HUES64 (cell line): ENCODE data around the gene CES5A.
"Not testable (repeated sequence)": the region's sequence is repeated elsewhere in the genome, so short reads cannot be mapped to it uniquely, and the experiment has no call there.

Experiments
- H3K27ac ChIP-seq: 2 replicates; pipeline ENCODE4 v1.7.0; 2013; ENCODE audit warnings: low read depth, low read length, inconsistent platforms
- H3K27me3 ChIP-seq: 2 replicates; pipeline ENCODE4 v1.6.1; 2013; ENCODE audit warnings: mild to moderate bottlenecking, low read length; ENCODE audit not compliant: insufficient read depth
- H3K36me3 ChIP-seq: 2 replicates; pipeline ENCODE4 v1.6.1; 2013; ENCODE audit warnings: mild to moderate bottlenecking, low read length; ENCODE audit not compliant: insufficient read depth
- H3K4me1 ChIP-seq: 2 replicates; pipeline ENCODE4 v1.6.1; 2013; ENCODE audit warnings: mild to moderate bottlenecking, low read length, moderate library complexity; ENCODE audit not compliant: insufficient read depth
- H3K4me3 ChIP-seq: 2 replicates; pipeline ENCODE4 v1.5.1; 2013; ENCODE audit warnings: mild to moderate bottlenecking, low read length, moderate library complexity
- H3K9ac ChIP-seq: 2 replicates; pipeline ENCODE4 v1.6.1; 2013; ENCODE audit warnings: mild to moderate bottlenecking, low read depth, low read length
- H3K9me3 ChIP-seq: 2 replicates; pipeline ENCODE4 v1.6.1; 2013; ENCODE audit warnings: low read depth, low read length; ENCODE audit not compliant: insufficient read depth
- WGBS: fragments of 150-250, 120-280 bp; methylation state at CpG from one replicate; pipeline ENCODE4 v1.1.7; 2013; ENCODE audit warnings: missing lambda C conversion rate; 5-methylcytosine and 5-hydroxymethylcytosine counted together

Gene CES5A

DNA sequence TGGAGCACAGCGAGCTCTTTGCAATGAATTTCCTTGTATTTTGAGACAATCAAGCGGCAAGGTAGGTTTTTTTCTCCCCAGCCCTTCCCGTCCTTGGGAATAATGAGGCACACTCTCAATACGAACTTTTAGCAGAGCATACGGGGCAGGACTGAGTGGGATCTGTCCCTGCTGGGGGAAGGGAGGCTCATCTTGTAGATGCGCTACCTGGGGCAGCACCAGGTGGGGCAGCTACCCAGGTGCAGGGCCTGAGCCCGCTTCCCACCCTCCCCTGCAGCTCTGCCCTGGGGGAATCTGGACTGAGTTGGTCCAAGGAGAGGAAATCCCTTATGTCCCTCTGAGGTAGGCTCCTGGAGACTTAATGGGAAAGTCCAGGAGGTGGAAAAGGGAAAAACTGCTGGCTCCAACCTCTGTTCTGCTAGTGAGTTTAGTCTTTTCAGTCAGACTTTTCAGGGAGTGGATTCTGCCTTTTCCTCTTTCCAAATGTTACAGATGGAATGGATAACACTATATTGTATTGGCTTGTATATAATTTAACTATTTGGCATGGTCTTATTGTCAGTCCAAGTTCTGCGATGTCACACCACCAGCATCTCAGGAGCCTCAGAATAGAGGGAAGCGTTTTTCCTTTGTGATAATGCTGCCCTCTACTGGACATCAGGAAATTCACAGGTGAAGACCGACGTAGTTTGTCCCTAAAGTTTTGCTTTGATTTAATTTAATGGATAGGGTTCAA, 32.6 kb downstream of the CES5A start:
- Histone ChIP-seq H3K4me3 (no peak overlapping the region), H3K27me3 (no peaks in the 10 kb centered on the region), H3K4me1 (no peaks in the 10 kb centered on the region), H3K9me3 (no peaks in the 10 kb centered on the region), H3K36me3 (no peaks in the 10 kb centered on the region), H3K9ac (no peak overlapping the region), H3K27ac (no peak overlapping the region)
- WGBS, result 56% methylated on average over 11 of the region's 11 CpGs

DNA sequence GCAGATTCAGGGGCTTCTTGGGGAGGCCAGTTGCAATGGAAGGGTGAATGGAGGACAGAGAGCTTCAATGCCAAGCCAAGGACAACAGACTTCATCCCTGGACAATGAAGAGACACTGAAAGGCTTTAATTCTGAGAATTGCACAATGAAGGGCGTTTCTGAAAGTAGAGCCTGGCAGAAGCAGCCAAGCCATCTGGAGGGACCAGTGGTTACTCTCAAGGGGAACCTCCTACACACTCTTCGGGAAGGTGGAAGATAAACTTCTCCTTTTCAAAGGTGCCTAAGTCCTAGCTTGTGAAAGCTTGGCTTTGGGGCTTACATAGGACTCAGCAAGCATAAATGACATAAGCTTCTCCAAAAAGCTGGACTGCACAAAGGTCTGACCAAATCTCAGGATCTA, 36.1 kb downstream of the CES5A start:
- no peaks in the 10 kb centered on the region for H3K36me3 ChIP-seq
- no peak overlapping the region for H3K4me3 ChIP-seq
- no peaks in the 10 kb centered on the region for H3K4me1 ChIP-seq
- no peak overlapping the region for H3K9ac ChIP-seq
- WGBS, result 91% methylated on average over 2 of the region's 2 CpGs
- H3K9me3 ChIP-seq, result no peaks in the 10 kb centered on the region
- no peak overlapping the region for H3K27ac ChIP-seq
- H3K27me3 ChIP-seq, result no peaks in the 10 kb centered on the region

- no peaks in the 10 kb centered on the region for H3K36me3 ChIP-seq
- no peak overlapping the region for H3K9ac ChIP-seq
- no peaks in the 10 kb centered on the region for H3K4me1 ChIP-seq
- H3K27me3 ChIP-seq, result no peaks in the 10 kb centered on the region
- no peak overlapping the region for H3K4me3 ChIP-seq
- H3K9me3 ChIP-seq, result no peaks in the 10 kb centered on the region
- 87% methylated on average over 4 of the region's 4 CpGs for WGBS
- no peak overlapping the region for H3K27ac ChIP-seq
These were observed 39.0 kb downstream of the CES5A start for GRCh38 chr16:55836158-55836611.

DNA sequence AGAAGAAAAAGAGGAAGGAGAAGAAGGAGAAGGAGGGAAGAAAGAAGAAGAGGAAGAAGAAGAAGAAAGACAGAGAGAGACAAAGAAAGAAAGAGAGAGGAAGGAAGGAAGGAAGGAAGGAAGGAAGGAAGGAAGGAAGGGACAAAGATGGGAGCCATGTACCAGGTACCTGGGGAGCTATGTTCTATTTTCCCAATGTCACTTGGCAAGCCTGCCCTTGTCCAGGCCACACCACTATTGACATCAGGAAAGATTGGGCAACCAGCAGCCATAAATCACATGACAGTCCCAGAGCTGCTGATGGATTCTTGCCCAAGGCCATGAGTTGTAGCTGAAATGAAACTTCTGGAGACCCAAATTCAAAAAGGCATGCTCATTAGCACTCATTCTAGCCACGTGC, 39.6 kb downstream of the CES5A start:
- Histone ChIP-seq H3K27ac (no peak overlapping the region), H3K9me3 (no peaks in the 10 kb centered on the region), H3K36me3 (no peaks in the 10 kb centered on the region), H3K9ac (no peak overlapping the region), H3K27me3 (no peaks in the 10 kb centered on the region), H3K4me3 (no peak overlapping the region), H3K4me1 (no peaks in the 10 kb centered on the region)
- WGBS, result 55% methylated on average over 1 of the region's 1 CpG

GRCh38 chr16:55835173-55835572, 40.0 kb downstream of the CES5A start:
- not testable (repeated sequence) for H3K27ac ChIP-seq, H3K4me1 ChIP-seq, H3K9ac ChIP-seq, H3K27me3 ChIP-seq, H3K4me3 ChIP-seq, H3K36me3 ChIP-seq, H3K9me3 ChIP-seq
- 88% methylated on average over 3 of the region's 3 CpGs for WGBS

DNA sequence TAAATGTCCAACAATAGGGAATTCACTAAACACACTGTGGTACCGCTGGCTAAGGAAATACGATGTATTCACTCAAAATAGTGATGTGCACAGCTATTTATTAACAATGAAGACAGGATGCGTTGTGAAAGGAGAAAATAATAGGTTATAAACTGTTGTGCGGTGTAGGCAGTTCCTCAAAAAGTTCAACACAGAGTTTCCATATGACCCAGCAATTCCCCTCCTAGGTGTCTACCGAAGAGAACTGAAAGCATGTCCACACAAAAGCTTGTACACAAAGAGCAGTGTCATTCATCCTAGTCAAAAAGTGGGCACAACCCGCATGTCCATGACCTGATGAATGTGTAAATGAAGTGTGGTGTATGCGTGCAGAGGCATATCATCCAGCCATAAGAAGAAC, 41.1 kb downstream of the CES5A start:
- H3K9ac ChIP-seq, result no peak overlapping the region
- no peaks in the 10 kb centered on the region for H3K27me3 ChIP-seq
- H3K36me3 ChIP-seq, result no peaks in the 10 kb centered on the region
- 82% methylated on average over 7 of the region's 7 CpGs for WGBS
- H3K4me1 ChIP-seq, result no peaks in the 10 kb centered on the region
- H3K9me3 ChIP-seq, result no peaks in the 10 kb centered on the region
- H3K4me3 ChIP-seq, result no peak overlapping the region
- no peak overlapping the region for H3K27ac ChIP-seq

GRCh38 chr16:55832773-55833691, 42.1 kb downstream of the CES5A start, which contains the start of gene CES1:
CES1 (minus strand) TSS chr16:55833096; CDS start chr16:55833055, 41 bp downstream.
- no peaks in the 10 kb centered on the region for H3K4me1 ChIP-seq
- H3K27me3 ChIP-seq, result no peaks in the 10 kb centered on the region
- H3K4me3 ChIP-seq, result no peak within 1 kb of the TSS
- no peak within 1 kb of the TSS for H3K27ac ChIP-seq
- no peaks in the 10 kb centered on the region for H3K9me3 ChIP-seq
- 90% methylated on average over 30 of the region's 30 CpGs for WGBS
- no peak within 1 kb of the TSS for H3K9ac ChIP-seq
- H3K36me3 ChIP-seq, result no peaks in the 10 kb centered on the region

- 96% methylated on average over 17 of the region's 17 CpGs for WGBS
- no peaks in the 10 kb centered on the region for H3K9me3 ChIP-seq
- no peak overlapping the region for H3K4me3 ChIP-seq
- no peaks in the 10 kb centered on the region for H3K4me1 ChIP-seq
- H3K36me3 ChIP-seq, result no peaks in the 10 kb centered on the region
- no peaks in the 10 kb centered on the region for H3K27me3 ChIP-seq
- no peak overlapping the region for H3K9ac ChIP-seq
- H3K27ac ChIP-seq, result no peak overlapping the region
These were observed 42.8 kb downstream of the CES5A start for GRCh38 chr16:55832425-55832772.

- H3K4me1 ChIP-seq, result no peaks in the 10 kb centered on the region
- H3K36me3 ChIP-seq, result no peaks in the 10 kb centered on the region
- H3K27ac ChIP-seq, result no peak overlapping the region
- H3K27me3 ChIP-seq, result no peaks in the 10 kb centered on the region
- no peak overlapping the region for H3K9ac ChIP-seq
- no peak overlapping the region for H3K4me3 ChIP-seq
- WGBS, result 90% methylated on average over 6 of the region's 6 CpGs
- H3K9me3 ChIP-seq, result no peaks in the 10 kb centered on the region
These were observed 44.4 kb downstream of the CES5A start for GRCh38 chr16:55830658-55831294.

DNA sequence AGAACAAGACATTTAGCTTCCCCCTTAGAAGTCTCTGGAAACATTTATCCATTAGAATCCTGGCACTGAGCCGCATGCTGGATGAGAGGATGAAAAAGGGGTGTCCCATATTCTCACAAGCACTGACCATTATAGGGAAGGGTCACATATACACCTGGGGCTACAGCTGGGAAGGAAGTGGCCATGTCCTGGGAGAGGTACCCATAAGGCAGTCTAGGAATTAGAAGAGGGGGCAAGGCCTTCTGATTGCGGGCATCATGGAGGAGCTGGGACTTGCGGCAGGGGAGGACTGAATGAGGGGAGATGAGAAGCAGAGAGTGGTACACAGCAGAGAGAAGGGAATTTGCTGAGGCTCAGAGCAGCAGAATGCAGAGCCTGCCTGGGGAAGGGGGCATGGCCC, 45.9 kb downstream of the CES5A start:
- H3K4me1 ChIP-seq, H3K36me3 ChIP-seq, H3K9ac ChIP-seq, H3K9me3 ChIP-seq, H3K27ac ChIP-seq, H3K27me3 ChIP-seq, H3K4me3 ChIP-seq: not testable (repeated sequence)
- 97% methylated on average over 3 of the region's 3 CpGs for WGBS

DNA sequence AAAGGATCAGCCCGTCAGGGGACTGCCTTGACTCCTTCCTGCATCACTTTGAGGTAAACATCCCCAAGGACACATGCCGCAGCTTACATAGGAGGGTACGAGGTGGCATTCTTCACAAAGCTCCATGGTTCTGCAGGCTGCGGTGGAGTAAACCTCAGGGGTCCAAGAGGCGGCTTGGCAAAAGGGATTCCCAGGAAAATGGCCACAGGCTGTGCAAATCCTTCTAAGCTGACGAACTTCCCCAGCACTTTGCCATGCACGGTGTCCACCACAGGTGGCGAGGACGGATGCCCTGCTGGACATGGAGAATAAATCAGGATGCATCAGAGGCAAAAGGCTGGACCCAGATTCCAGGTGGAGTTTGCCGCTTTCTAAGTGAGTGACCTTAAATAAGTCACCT, 46.5 kb downstream of the CES5A start:
- H3K9me3 ChIP-seq, result no peaks in the 10 kb centered on the region
- H3K36me3 ChIP-seq, result no peaks in the 10 kb centered on the region
- 89% methylated on average over 10 of the region's 10 CpGs for WGBS

More for the DNA sequence above, 46.5 kb downstream of the CES5A start:
- no peak overlapping the region for H3K4me3 ChIP-seq
- no peak overlapping the region for H3K27ac ChIP-seq
- no peaks in the 10 kb centered on the region for H3K27me3 ChIP-seq
- H3K4me1 ChIP-seq, result no peaks in the 10 kb centered on the region
- H3K9ac ChIP-seq, result no peak overlapping the region
